ENCODE data around the gene ALKBH4. TPM values are rescaled to one million over a fixed set of nuclear protein-coding genes. Genes with fewer than 3 reads are reported as not detected.
A peak's percentile ranks its signal among the peaks of the same experiment; 100 is the strongest.

The ALKBH4 gene
- total and polyA plus RNA-seq, 2 of the 4 experiments (the other 2 are of a cell fraction) = 6.1 to 7.4 TPM

GRCh38 chr7:102456327-102456726 is 8.3 kb downstream of the ALKBH4 start:
- no peaks in the 10 kb centered on the region for H3K27me3 ChIP-seq (ENCODE audit: control insufficient read depth, insufficient read depth, low read length)
- ChIA-PET POLR2A (ENCODE audit: unreplicated experiment) (no interaction called here), CTCF (interaction anchor here (2.6 kb wide), 1 partner anchor 11 kb away, joined by 7 read pairs; no protein-coding TSS in a partner anchor)
- no peak overlapping the region for H3K14ac ChIP-seq (replicated peaks; ENCODE audit: low read depth, low read length)
- H4K5ac ChIP-seq (ENCODE audit: low read depth, low read length) = no peak overlapping the region
- peaks cover 0 to 20% of the 10 kb centered on the region in 2 experiments; a peak in 3 of 4 replicates for H3K79me1 ChIP-seq (ENCODE audit: low read depth in 1 of 2, low read length in 2 of 2)
- 0 out of 2 replicates have a peak overlapping the region, but pooled peaks have one; percentile 10 for H2AK5ac ChIP-seq (ENCODE audit: low read depth, low read length)
- H3K56ac ChIP-seq (ENCODE audit: extremely low read depth, insufficient read depth, low read length) = no peak overlapping the region
- H3K4me1 ChIP-seq (ENCODE audit: control insufficient read depth, insufficient read depth, low read length) = peaks cover 8% of the 10 kb centered on the region
- dilution Hi-C loops (cut with HindIII; ENCODE audit: low sequenced_read_pairs, unreplicated experiment) = no loop called here
- H3K36me3 ChIP-seq (ENCODE audit: control insufficient read depth, insufficient read depth, low read length) = peaks cover 27% of the 10 kb centered on the region
- no peak overlapping the region for H2BK15ac ChIP-seq (ENCODE audit: low read depth, low read length)
- no peak overlapping the region for H2BK20ac ChIP-seq (ENCODE audit: low read depth, low read length)
- WGBS, 2 experiments (ENCODE audit: extremely low coverage in 2 of 2, insufficient read length in 1 of 2) = no CpG with 5 or more reads among the region's 10 CpGs
- H3K18ac ChIP-seq (ENCODE audit: low read depth, low read length) = no peak overlapping the region
- no peak overlapping the region for H3K4me2 ChIP-seq (ENCODE audit: low read depth, low read length)
- peak overlapping the region; percentile 67 for H2AK9ac ChIP-seq (replicated peaks; ENCODE audit: low read depth, low read length, poor library complexity)
- no TSS peak for BruUV-seq (replicated peaks)
- no peak overlapping the region for H3K27ac ChIP-seq (ENCODE audit: insufficient read depth, low read length)
- peaks cover 12% of the 10 kb centered on the region for H4K20me1 ChIP-seq (ENCODE audit: insufficient read depth, low read length)
- H3K4ac ChIP-seq (ENCODE audit: low read depth, low read length) = no peak overlapping the region
- no peak overlapping the region for H3K9ac ChIP-seq (ENCODE audit: low read depth, low read length)
- H2BK5ac ChIP-seq (ENCODE audit: low read depth, low read length, poor library complexity, severe bottlenecking) = no peak overlapping the region
- no peak overlapping the region for H4K8ac ChIP-seq (ENCODE audit: low read depth in 2 of 2, low read length in 2 of 2)
- no peak overlapping the region for H2BK120ac ChIP-seq (ENCODE audit: low read depth, low read length)
- no peak overlapping the region for H2AFZ ChIP-seq (replicated peaks; ENCODE audit: low read length, poor library complexity)
- no peaks in the 10 kb centered on the region; the same call in 1 of the 2 replicates for H3K9me1 ChIP-seq (ENCODE audit: insufficient read depth, low read length)
- in situ Hi-C loops (cut with MboI; ENCODE audit: low sequenced_read_pairs) = no loop called here
- ATAC-seq (ENCODE audit: low read depth) (peak; percentile 82), DNase-seq (peak; percentile 72)
- no peaks in the 10 kb centered on the region for H3K9me3 ChIP-seq (ENCODE audit: control insufficient read depth, insufficient read depth, low read length)
- intact Hi-C loops (cut with micrococcal nuclease) = no loop called here
- no peak overlapping the region for H3K23ac ChIP-seq (ENCODE audit: low read depth, low read length)
- no peak overlapping the region for H3K4me3 ChIP-seq (ENCODE audit: insufficient read depth, low read depth, low read length)
- no peak overlapping the region for H4K91ac ChIP-seq (ENCODE audit: insufficient read depth, low read depth, low read length)
- TF ChIP-seq MAZ (IDR thresholded peaks at IDR 0.05; ENCODE audit: borderline replicate concordance, low read depth, low read length) (peak; percentile 59; the same call in 1 of the 2 replicates), ELK1 (IDR thresholded peaks at IDR 0.05; ENCODE audit: borderline replicate concordance, low read depth, low read length) (no peak)
